HG03280 (cell line): Measurements from ENCODE around the gene MDFIC2.
"Not testable (repeated sequence)": the region's sequence is repeated elsewhere in the genome, so short reads cannot be mapped to it uniquely, and the experiment has no call there.

Experiments
- ATAC-seq: cut with Tn5 transposase; IDR thresholded peaks from one replicate; pipeline ENCODE4 v1.9.1; 2021; ENCODE audit warnings: mild to moderate bottlenecking, moderate library complexity; ENCODE audit not compliant: unreplicated experiment

MDFIC2 gene

GRCh38 chr3:70312336-70312735, at the start of gene MDFIC2:
MDFIC2 (minus strand) TSS chr3:70312638; CDS start chr3:70311973, 665 bp downstream.
- no peak for ATAC-seq

- peak; percentile 89 for ATAC-seq
These were observed 48.7 kb upstream of the MDFIC2 start for GRCh38 chr3:70360979-70361760.

GRCh38 chr3:70359711-70360110, 47.3 kb upstream of the MDFIC2 start:
- ATAC-seq = no peak

- ATAC-seq = no peak
These were observed 46.6 kb upstream of the MDFIC2 start for GRCh38 chr3:70358978-70359580.

GRCh38 chr3:70352215-70352614, 39.8 kb upstream of the MDFIC2 start:
- no peak for ATAC-seq

GRCh38 chr3:70342149-70342548, 29.7 kb upstream of the MDFIC2 start:
- no peak for ATAC-seq

GRCh38 chr3:70336885-70337284, 24.4 kb upstream of the MDFIC2 start:
- ATAC-seq = not testable (repeated sequence)

GRCh38 chr3:70333080-70333479, 20.6 kb upstream of the MDFIC2 start:
- ATAC-seq = no peak

GRCh38 chr3:70315021-70315420, 2.6 kb upstream of the MDFIC2 start:
- no peak for ATAC-seq

- ATAC-seq = no peak
These were observed 1.6 kb downstream of the MDFIC2 start for GRCh38 chr3:70310809-70311208.

GRCh38 chr3:70309591-70309990, 2.8 kb downstream of the MDFIC2 start:
- ATAC-seq = no peak

GRCh38 chr3:70308760-70309159, 3.7 kb downstream of the MDFIC2 start:
- ATAC-seq = no peak

GRCh38 chr3:70306736-70307135, 5.7 kb downstream of the MDFIC2 start:
- no peak for ATAC-seq

- ATAC-seq = no peak
These were observed 14.1 kb downstream of the MDFIC2 start for GRCh38 chr3:70298385-70298784.

GRCh38 chr3:70291097-70291482, 21.3 kb downstream of the MDFIC2 start:
- no peak for ATAC-seq

GRCh38 chr3:70290431-70291096, 21.9 kb downstream of the MDFIC2 start:
- ATAC-seq = not testable (repeated sequence)

GRCh38 chr3:70281663-70282062, 30.8 kb downstream of the MDFIC2 start:
- no peak for ATAC-seq

GRCh38 chr3:70277304-70277703, 35.1 kb downstream of the MDFIC2 start:
- ATAC-seq = no peak

- no peak for ATAC-seq
These were observed 35.5 kb downstream of the MDFIC2 start for GRCh38 chr3:70276901-70277300.

GRCh38 chr3:70273492-70273891, 38.9 kb downstream of the MDFIC2 start:
- ATAC-seq = no peak

- ATAC-seq = no peak
These were observed 39.6 kb downstream of the MDFIC2 start for GRCh38 chr3:70272798-70273197.
